Duodenal mucosa (tissue), 2 donors: Measurements from ENCODE around the gene CCSER1.

Source experiments
- H3K27ac ChIP-seq: one replicate; pipeline ENCODE4 v1.7.0; 2013; ENCODE audit warnings: low read depth, low read length
- H3K27me3 ChIP-seq, 2 donors: one replicate each; pipeline ENCODE4 v1.7.0; 2013; ENCODE audit warnings: low read length in 2 of 2, control low read depth in 1 of 2; ENCODE audit not compliant: insufficient read depth in 2 of 2, control insufficient read depth in 1 of 2
- H3K36me3 ChIP-seq, 2 donors: one replicate each; pipeline ENCODE4 v1.7.0; 2013; ENCODE audit warnings: low read length in 2 of 2, control low read depth in 1 of 2; ENCODE audit not compliant: insufficient read depth in 2 of 2, control insufficient read depth in 1 of 2
- H3K4me1 ChIP-seq, 2 donors: one replicate each; pipeline ENCODE4 v1.7.0; 2013; ENCODE audit warnings: low read length in 2 of 2, control low read depth in 1 of 2; ENCODE audit not compliant: insufficient read depth in 2 of 2, control insufficient read depth in 1 of 2
- H3K4me3 ChIP-seq, 2 donors: one replicate each; pipeline ENCODE4 v1.7.0; 2013; ENCODE audit warnings: low read length in 2 of 2, low read depth in 1 of 2
- H3K9ac ChIP-seq, 2 donors: one replicate each; pipeline ENCODE4 v1.7.0; 2013; ENCODE audit warnings: low read length in 2 of 2, low read depth in 1 of 2
- H3K9me3 ChIP-seq, 2 donors: one replicate each; pipeline ENCODE4 v1.7.0; 2013; ENCODE audit warnings: low read length in 2 of 2, control low read depth in 1 of 2; ENCODE audit not compliant: control insufficient read depth in 1 of 2

CCSER1 gene

DNA sequence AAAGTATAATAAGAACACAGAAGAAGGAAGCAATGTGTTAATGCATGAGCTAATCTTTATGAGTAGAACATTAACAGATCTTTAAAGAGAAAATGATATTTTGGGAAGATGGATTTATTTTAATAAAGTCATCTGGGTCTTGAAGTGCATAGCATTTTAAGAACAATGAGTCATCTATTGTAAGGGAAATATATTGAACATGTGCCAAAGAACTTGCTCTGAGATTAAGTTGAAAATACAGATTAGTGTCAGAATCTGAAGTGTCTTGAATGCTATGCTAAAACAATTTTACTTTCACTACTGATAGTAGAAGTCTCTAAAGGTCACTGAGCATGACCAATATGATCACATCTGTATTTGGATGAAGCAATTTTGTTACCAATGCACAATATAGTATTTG is 1399.9 kb downstream of the CCSER1 start:
- peaks cover 0 to 5% of the 10 kb centered on the region in 2 donors for H3K4me1 ChIP-seq
- no peaks in the 10 kb centered on the region for H3K27me3 ChIP-seq

DNA sequence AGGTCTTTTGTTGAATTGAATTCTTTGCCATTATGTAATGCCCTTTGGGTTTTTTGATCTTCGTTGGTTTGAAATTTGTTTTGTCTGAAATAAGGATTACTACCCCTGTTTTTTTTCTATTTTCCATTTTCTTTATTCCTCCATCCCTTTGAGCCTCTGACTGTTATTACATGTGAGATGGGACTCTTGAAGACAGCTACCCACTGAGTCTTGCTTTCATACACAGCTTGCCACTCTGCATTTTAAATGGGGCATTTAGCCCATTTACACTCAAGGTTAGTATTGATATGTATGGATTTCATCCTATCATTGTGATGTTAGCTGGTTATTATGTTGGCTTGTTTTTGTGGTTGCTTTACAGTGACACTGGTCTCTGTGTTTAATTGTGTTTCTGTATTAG is 1440.4 kb downstream of the CCSER1 start:
- Histone ChIP-seq H3K4me1 (no peaks in the 10 kb centered on the region), H3K4me3 (no peak overlapping the region), H3K27me3 (no peaks in the 10 kb centered on the region), H3K9ac (no peak overlapping the region), H3K9me3 (peaks cover 7 to 8% of the 10 kb centered on the region in 2 donors), H3K36me3 (no peaks in the 10 kb centered on the region), H3K27ac (no peak overlapping the region)

More for the DNA sequence above, 1399.9 kb downstream of the CCSER1 start:
- H3K36me3 ChIP-seq: no peaks in the 10 kb centered on the region
- no peak overlapping the region for H3K9ac ChIP-seq
- peaks cover 0 to under 1% of the 10 kb centered on the region in 2 donors for H3K9me3 ChIP-seq
- no peak overlapping the region for H3K27ac ChIP-seq
- H3K4me3 ChIP-seq: no peak overlapping the region

DNA sequence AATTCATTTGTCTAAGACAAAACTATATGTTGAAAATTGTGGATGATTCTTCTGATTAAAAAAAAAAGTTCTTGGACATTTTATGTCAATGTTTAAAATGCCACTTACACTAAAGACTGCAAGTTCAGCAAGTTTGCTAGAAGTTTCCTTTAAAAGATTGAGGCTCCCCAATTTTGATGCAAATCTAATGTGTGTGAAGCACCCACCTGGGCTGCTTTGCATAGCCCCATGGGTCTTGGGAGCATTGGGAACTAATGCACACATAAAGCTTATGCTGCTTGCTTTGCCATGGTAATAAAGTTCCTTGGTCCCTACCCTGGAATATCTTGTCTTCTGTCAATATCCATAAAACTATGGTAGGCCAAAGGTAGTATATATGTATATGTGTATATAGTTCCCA is 1450.7 kb downstream of the CCSER1 start:
- no peaks in the 10 kb centered on the region for H3K4me1 ChIP-seq
- H3K9ac ChIP-seq: no peak overlapping the region
- no peaks in the 10 kb centered on the region for H3K36me3 ChIP-seq
- H3K27ac ChIP-seq: no peak overlapping the region
- no peak overlapping the region for H3K4me3 ChIP-seq
- no peaks in the 10 kb centered on the region for H3K27me3 ChIP-seq
- no peaks in the 10 kb centered on the region for H3K9me3 ChIP-seq

DNA sequence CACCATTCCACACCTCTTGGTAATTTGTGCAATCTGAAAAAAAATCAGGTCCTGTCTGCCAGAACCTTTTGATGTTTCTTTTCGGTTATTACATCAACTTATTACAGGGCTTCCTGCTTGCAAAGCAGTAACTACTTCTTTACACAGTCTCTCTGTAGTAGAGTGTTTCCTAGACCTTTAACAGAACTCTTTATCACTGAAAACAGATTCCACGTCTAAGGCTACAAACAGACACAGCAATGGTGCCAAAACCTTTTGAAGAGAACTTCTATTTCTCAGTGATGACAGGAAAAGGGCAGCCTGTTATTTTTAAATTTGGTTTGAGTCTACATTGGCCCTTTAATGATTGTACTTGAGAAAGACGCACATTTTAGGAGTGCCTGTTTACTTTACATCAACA is 1463.1 kb downstream of the CCSER1 start:
- Histone ChIP-seq H3K27ac (no peak overlapping the region), H3K9me3 (no peaks in the 10 kb centered on the region)

DNA sequence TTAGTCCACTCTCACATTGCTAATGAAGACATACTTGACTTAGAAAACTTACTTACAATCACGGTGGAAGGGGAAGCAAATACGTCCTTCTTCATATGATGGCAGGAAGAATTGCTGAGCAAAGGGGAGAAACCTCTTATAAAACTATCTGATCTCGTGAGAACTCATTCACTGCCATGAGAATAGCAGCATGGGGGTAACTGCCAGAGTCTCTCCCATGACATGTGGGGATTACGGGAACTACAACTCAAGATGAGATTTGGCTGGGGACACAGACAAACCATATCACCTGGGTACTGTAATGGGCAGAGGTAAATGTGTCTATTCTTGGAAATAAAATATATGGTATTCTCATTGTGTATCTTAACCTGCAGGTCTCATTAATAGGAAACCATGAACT is 1464.9 kb downstream of the CCSER1 start:
- H3K27me3 ChIP-seq: no peaks in the 10 kb centered on the region
- no peaks in the 10 kb centered on the region for H3K36me3 ChIP-seq
- no peak overlapping the region for H3K9ac ChIP-seq
- no peaks in the 10 kb centered on the region for H3K9me3 ChIP-seq
- H3K4me1 ChIP-seq: no peaks in the 10 kb centered on the region
- H3K27ac ChIP-seq: no peak overlapping the region
- no peak overlapping the region for H3K4me3 ChIP-seq

More for the DNA sequence above, 1463.1 kb downstream of the CCSER1 start:
- Histone ChIP-seq H3K9ac (no peak overlapping the region), H3K4me1 (no peaks in the 10 kb centered on the region), H3K4me3 (no peak overlapping the region), H3K27me3 (no peaks in the 10 kb centered on the region), H3K36me3 (no peaks in the 10 kb centered on the region)

DNA sequence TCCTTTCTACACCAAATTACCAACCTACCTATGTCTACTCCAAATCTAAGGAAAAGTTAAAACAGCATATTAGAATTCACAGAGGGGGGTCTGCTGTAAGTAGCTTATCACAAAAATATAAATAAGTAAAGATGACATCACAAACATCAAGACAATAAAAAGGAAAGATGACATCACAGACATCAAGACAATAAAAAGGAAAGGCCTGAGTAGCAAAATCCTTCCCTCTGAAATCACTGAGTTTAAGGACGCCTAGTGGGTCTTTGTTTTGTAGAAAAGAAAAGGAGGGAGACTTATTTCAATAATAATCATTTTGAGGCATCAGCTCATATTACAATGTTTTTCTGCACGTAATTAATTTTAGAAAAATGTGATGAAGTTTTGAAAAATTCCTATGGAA is 1469.5 kb downstream of the CCSER1 start:
- H3K9ac ChIP-seq: no peak overlapping the region
- no peak overlapping the region for H3K27ac ChIP-seq
- no peaks in the 10 kb centered on the region for H3K9me3 ChIP-seq
- H3K4me1 ChIP-seq: no peaks in the 10 kb centered on the region
- H3K27me3 ChIP-seq: no peaks in the 10 kb centered on the region
- H3K4me3 ChIP-seq: no peak overlapping the region
- H3K36me3 ChIP-seq: no peaks in the 10 kb centered on the region

DNA sequence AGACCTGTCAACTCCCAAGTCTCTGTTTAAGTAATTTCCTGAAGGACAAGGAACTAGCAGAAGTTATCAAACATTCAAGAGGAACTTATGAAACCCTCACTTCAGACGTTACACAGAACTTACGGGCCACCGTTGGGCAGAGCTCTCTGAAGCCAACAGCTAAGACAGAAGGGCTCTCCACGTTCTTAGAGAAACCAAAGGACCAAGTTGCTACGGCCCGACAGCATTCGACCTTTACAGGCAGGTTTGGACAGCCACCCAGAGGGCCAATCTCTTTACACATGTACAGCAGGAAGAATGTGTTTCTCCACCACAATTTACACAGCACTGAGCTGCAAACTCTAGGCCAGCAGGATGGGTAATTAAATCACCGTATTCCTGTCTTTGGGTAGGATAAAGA is 1471.5 kb downstream of the CCSER1 start:
- H3K9ac ChIP-seq: no peak overlapping the region
- no peaks in the 10 kb centered on the region for H3K36me3 ChIP-seq
- no peak overlapping the region for H3K27ac ChIP-seq
- no peaks in the 10 kb centered on the region for H3K9me3 ChIP-seq
- H3K27me3 ChIP-seq: no peaks in the 10 kb centered on the region
- no peak overlapping the region for H3K4me3 ChIP-seq
- no peaks in the 10 kb centered on the region for H3K4me1 ChIP-seq

DNA sequence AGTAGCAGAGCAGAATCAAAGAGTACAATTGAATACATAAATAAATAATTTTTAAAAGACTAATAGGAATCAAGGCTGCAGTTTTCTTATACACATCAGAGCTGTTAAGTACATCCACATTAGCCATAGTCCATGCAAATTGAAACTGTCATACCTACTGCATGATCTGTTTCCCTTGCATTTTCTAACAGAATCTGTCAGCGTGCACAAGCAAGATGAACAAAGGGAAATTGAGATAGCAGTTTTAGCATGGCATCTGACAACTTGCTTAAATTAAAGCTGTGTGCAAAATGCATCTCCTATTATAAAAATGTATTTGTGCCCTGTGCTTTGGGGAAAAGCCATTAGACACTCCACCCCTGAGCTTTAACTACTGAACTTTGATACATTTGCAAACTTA is 1473.1 kb downstream of the CCSER1 start:
- H3K9ac ChIP-seq: no peak overlapping the region
- H3K36me3 ChIP-seq: no peaks in the 10 kb centered on the region
- no peaks in the 10 kb centered on the region for H3K27me3 ChIP-seq
- H3K27ac ChIP-seq: no peak overlapping the region
- H3K4me3 ChIP-seq: no peak overlapping the region
- H3K9me3 ChIP-seq: no peaks in the 10 kb centered on the region
- no peaks in the 10 kb centered on the region for H3K4me1 ChIP-seq

DNA sequence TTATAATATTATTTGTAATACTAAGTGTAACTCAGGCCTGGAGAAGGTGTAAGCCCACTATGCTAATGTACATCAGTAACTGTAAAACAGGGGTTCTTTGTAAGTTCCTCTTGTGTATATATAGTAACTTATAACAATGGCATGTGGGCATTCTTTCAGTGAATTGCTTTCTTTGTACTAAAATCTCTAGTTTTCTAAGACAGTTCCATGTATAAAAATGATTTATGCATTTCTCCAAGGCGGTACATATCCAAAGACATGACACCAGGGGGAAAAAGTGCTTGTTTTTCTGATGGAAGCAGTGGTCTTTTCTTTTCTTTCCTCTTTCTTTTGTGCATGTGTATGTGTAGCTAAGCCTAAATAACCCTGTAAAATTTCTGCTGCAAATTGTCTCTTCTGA is 1474.2 kb downstream of the CCSER1 start:
- Histone ChIP-seq H3K36me3 (no peaks in the 10 kb centered on the region), H3K27me3 (no peaks in the 10 kb centered on the region), H3K27ac (no peak overlapping the region), H3K9ac (no peak overlapping the region), H3K4me3 (no peak overlapping the region), H3K4me1 (no peaks in the 10 kb centered on the region), H3K9me3 (no peaks in the 10 kb centered on the region)

DNA sequence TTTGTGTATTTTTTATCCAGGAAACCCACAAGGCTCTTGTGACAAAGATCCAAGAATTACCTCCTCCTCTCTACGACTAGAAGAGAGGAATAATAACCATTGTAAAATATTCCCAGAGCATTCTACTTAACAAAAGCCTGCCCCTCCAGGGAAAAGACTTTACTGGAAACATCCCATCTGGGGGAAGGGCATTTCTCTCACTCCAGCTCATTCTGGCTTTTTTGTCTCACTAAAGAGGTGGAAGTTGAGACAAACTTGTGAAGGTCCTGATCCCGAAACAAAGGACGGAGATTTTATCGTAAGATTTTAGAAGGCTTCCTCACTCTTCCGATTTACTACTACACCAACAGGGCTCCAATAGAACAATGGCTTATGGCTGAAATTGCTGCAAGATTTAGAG is 1484.6 kb downstream of the CCSER1 start:
- H3K27me3 ChIP-seq: no peaks in the 10 kb centered on the region
- no peaks in the 10 kb centered on the region for H3K4me1 ChIP-seq
- H3K4me3 ChIP-seq: no peak overlapping the region
- no peak overlapping the region for H3K9ac ChIP-seq
- no peaks in the 10 kb centered on the region for H3K36me3 ChIP-seq
- H3K27ac ChIP-seq: no peak overlapping the region
- no peaks in the 10 kb centered on the region for H3K9me3 ChIP-seq

DNA sequence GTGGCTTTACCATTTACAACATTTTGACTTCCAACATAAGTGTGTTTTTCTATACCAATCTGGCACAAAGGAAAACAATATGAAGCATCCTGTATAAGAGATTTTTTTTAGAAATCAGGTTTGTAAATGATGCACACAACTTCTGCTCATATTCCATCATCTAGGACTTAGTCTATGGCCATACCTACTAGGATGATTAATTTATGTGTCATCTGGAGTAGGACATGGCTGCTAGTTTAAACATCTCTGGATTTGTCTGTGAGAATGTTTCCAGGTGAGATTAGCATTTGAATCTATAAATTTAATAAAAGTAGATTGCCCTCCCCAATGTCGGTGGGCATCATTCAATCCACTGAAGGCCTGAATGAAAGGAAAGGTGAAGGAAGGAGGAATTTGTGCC is 1493.8 kb downstream of the CCSER1 start:
- H3K9ac ChIP-seq: no peak overlapping the region
- H3K9me3 ChIP-seq: no peaks in the 10 kb centered on the region
- no peaks in the 10 kb centered on the region for H3K36me3 ChIP-seq
- H3K27ac ChIP-seq: no peak overlapping the region
- H3K27me3 ChIP-seq: no peaks in the 10 kb centered on the region
- no peaks in the 10 kb centered on the region for H3K4me1 ChIP-seq
- no peak overlapping the region for H3K4me3 ChIP-seq
